ENCODE data around the gene PTPRN. TPM values are rescaled to one million over a fixed set of nuclear protein-coding genes. Genes with fewer than 3 reads are reported as not detected.
A peak's percentile ranks its signal among the peaks of the same experiment; 100 is the strongest.

PTPRN gene
- total RNA-seq, 2 donors from 2014 or later = 0.09 to 6.6 TPM

DNA sequence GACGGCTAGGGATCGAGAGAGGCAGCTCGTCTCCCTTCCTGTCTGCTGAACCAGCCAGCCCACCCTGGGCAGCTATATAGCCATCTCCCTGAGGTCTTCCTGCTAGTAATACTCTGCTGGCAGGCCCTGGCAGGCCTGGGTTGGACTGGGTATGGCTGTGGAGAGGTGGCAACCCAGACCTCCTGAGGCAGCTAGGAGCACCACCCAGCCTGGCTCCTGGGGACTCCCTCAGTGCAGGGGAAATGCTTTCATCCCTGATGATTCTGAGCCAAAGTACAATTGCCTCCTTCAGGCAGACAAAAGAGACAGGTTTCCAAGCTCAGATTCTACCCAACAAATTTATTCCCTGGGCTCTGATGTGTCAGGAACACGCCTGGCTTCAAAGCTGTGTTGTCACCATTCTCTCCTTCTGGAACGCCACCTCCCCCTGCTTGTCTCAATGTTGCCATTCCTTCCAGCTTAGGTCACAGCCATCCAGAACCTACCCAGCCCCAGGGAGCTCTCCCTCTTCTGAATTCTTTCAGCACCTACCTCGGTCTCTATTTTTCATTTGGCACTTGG is 34.8 kb downstream of the PTPRN start:
- WGBS = 14% methylated on average over 6 of the region's 6 CpGs
- Histone ChIP-seq H3K4me3 (no peak overlapping the region), H3K9me3 (no peaks in the 10 kb centered on the region), H3K4me1 (replicated peaks) (peaks cover 6% of the 10 kb centered on the region), H3K36me3 (no peaks in the 10 kb centered on the region), H3K27ac (peak overlapping the region; percentile 7 to 11), H3K27me3 (replicated peaks; ENCODE audit: insufficient read depth) (no peaks in the 10 kb centered on the region)
- TF ChIP-seq POLR2AphosphoS5 (IDR thresholded peaks at IDR 0.05) (no peak), POLR2A (IDR thresholded peaks at IDR 0.05) (no peak)
- TF ChIP-seq, protein P1, sequence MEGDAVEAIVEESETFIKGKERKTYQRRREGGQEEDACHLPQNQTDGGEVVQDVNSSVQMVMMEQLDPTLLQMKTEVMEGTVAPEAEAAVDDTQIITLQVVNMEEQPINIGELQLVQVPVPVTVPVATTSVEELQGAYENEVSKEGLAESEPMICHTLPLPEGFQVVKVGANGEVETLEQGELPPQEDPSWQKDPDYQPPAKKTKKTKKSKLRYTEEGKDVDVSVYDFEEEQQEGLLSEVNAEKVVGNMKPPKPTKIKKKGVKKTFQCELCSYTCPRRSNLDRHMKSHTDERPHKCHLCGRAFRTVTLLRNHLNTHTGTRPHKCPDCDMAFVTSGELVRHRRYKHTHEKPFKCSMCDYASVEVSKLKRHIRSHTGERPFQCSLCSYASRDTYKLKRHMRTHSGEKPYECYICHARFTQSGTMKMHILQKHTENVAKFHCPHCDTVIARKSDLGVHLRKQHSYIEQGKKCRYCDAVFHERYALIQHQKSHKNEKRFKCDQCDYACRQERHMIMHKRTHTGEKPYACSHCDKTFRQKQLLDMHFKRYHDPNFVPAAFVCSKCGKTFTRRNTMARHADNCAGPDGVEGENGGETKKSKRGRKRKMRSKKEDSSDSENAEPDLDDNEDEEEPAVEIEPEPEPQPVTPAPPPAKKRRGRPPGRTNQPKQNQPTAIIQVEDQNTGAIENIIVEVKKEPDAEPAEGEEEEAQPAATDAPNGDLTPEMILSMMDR (IDR thresholded peaks at IDR 0.05) = no peak
- intact Hi-C loops (cut with DNase I) = no loop called here
- peak; percentile 39 for DNase-seq (ENCODE audit: low spot score)

DNA sequence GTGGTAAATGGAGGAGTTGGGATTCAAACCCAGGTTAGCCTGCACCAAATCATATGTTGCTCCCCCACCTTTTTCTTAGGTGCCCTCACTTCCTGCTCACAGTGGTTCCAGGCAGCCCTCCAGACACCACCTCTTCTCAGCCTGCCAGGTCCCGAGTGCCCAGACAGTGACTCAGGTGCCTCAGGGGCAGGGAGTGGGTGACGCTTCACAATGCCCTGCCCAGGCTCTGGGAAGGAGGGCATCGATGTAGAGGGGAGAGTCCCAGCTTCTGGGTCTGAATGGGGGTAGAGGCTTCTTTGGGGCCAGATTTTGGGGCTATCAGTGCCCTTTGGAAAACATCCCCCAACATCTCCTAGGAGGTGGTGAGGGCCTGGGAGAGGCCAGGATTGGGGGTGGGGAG is 35.3 kb downstream of the PTPRN start:
- Histone ChIP-seq H3K9me3 (no peaks in the 10 kb centered on the region), H3K4me1 (replicated peaks) (peaks cover 6% of the 10 kb centered on the region), H3K36me3 (no peaks in the 10 kb centered on the region), H3K4me3 (no peak overlapping the region), H3K27ac (peak overlapping the region; percentile 7 to 11), H3K27me3 (replicated peaks; ENCODE audit: insufficient read depth) (no peaks in the 10 kb centered on the region)
- 49% methylated on average over 3 of the region's 3 CpGs for WGBS
- peak; percentile 36 for DNase-seq (ENCODE audit: low spot score)
- TF ChIP-seq, protein P1 (IDR thresholded peaks at IDR 0.05) = no peak
- TF ChIP-seq POLR2AphosphoS5 (IDR thresholded peaks at IDR 0.05) (no peak), POLR2A (IDR thresholded peaks at IDR 0.05) (no peak)
- intact Hi-C loops (cut with DNase I) = no loop called here

DNA sequence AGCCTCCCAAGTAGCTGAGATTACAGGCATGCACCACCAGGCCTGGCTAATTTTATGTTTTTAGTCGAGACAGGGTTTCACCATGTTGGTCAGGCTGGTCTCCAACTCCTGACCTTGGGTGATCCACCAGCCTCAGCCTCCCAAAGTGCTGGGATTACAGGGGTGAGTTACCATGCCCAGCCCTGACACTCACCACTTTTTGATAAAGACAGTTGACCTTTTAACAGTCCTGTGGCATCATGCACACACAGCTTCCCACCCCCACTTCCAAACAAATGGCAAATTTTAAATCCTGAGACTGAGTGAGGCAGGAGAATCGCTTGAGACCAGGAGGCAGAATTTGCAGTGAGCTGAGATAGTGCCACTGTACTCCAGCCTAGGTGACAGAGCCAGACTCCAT is 36.2 kb downstream of the PTPRN start:
- no peak for TF ChIP-seq POLR2AphosphoS5 (IDR thresholded peaks at IDR 0.05)
- no peak for TF ChIP-seq POLR2A (IDR thresholded peaks at IDR 0.05)
- TF ChIP-seq, protein P1 (IDR thresholded peaks at IDR 0.05) = no peak
- whole genome bisulfite sequencing = 78% methylated on average over 2 of the region's 2 CpGs
- Histone ChIP-seq H3K27ac (no peak overlapping the region), H3K4me1 (replicated peaks) (no peaks in the 10 kb centered on the region), H3K4me3 (no peak overlapping the region), H3K9me3 (no peaks in the 10 kb centered on the region), H3K36me3 (no peaks in the 10 kb centered on the region), H3K27me3 (replicated peaks; ENCODE audit: insufficient read depth) (no peaks in the 10 kb centered on the region)
- no peak for DNase-seq (ENCODE audit: low spot score)
- intact Hi-C loops (cut with DNase I) = no loop called here

DNA sequence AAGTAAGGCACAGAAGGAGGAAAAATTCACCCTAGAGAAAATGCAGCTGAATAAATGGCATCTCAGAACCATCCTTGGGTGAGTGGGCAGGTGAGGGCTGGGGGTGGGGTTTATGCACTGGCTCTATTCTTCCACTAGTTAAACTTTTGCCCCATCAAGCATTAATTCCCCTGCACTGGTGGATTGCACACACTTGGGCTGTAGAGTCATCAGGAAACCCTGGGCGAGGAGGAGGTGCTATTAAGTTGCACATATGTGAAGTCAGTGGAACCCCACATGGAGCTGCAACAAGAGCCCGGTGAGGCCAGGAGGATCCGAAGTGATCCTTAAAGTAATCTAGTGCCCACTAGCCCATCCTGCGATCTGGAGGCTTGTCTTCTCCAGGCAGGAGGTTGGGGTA is 36.8 kb downstream of the PTPRN start:
- TF ChIP-seq POLR2A (IDR thresholded peaks at IDR 0.05) = no peak
- TF ChIP-seq, protein P1 (IDR thresholded peaks at IDR 0.05) = no peak
- TF ChIP-seq POLR2AphosphoS5 (IDR thresholded peaks at IDR 0.05) = no peak
- Histone ChIP-seq H3K36me3 (no peaks in the 10 kb centered on the region), H3K27ac (no peak overlapping the region), H3K27me3 (replicated peaks; ENCODE audit: insufficient read depth) (no peaks in the 10 kb centered on the region), H3K9me3 (no peaks in the 10 kb centered on the region), H3K4me3 (no peak overlapping the region), H3K4me1 (replicated peaks) (no peaks in the 10 kb centered on the region)
- WGBS = 93% methylated on average over 4 of the region's 4 CpGs
- no peak for DNase-seq (ENCODE audit: low spot score)
- intact Hi-C loops (cut with DNase I) = no loop called here

DNA sequence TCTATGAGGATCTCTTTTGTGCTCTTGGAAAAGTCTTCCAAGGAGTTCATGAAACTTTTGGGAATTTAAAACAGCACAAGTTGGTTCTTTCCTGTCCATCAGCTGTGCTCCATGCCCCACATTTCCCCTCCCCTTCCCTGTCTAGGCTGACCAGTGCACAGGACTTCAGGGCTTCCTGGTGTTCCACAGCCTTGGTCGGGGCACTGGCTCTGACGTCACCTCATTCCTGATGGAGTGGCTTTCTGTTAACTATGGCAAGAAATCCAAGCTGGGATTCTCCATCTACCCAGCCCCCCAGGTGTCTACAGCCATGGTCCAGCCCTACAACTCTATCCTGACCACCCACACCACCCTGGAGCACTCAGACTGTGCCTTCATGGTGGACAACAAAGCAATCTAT is 38.2 kb downstream of the PTPRN start:
- Histone ChIP-seq H3K36me3 (no peaks in the 10 kb centered on the region), H3K4me3 (no peak overlapping the region), H3K27ac (no peak overlapping the region), H3K27me3 (replicated peaks; ENCODE audit: insufficient read depth) (no peaks in the 10 kb centered on the region), H3K4me1 (replicated peaks) (no peaks in the 10 kb centered on the region), H3K9me3 (no peaks in the 10 kb centered on the region)
- no peak for TF ChIP-seq POLR2AphosphoS5 (IDR thresholded peaks at IDR 0.05)
- no peak for TF ChIP-seq POLR2A (IDR thresholded peaks at IDR 0.05)
- TF ChIP-seq, protein P1 (IDR thresholded peaks at IDR 0.05) = no peak
- intact Hi-C loops (cut with DNase I) = no loop called here
- WGBS = 78% methylated on average over 2 of the region's 2 CpGs
- DNase-seq (ENCODE audit: low spot score) = no peak

Data from prostate gland (tissue), 2 donors.